Stomach (tissue), 4 donors: ENCODE measurements around the gene PRMT1.

Source experiments
- CTCF ChIP-seq, 7 experiments: fragments of 450-650 bp in 4 of 7; fragments of 200-600 bp in 3 of 7; sonication (generic) in 3 of 7; IDR thresholded peaks; one replicate each; pipeline ENCODE4 v1.5.1; 2016 to 2019; ENCODE audit warnings: antibody characterized with exemption in 7 of 7, control low read depth in 2 of 7, mild to moderate bottlenecking in 1 of 7
- POLR2A ChIP-seq, 4 donors: fragments of 450-650 bp; IDR thresholded peaks; one replicate each; pipeline ENCODE4 v1.6.1; 2016; ENCODE audit warnings: antibody characterized with exemption in 4 of 4, control low read depth in 2 of 4, mild to moderate bottlenecking in 1 of 4, moderate library complexity in 1 of 4
- POLR2AphosphoS5 ChIP-seq, 3 donors: sonication (generic); formaldehyde crosslinking; IDR thresholded peaks; one replicate each; pipeline ENCODE4 v1.6.1; 2016; ENCODE audit warnings: antibody characterized with exemption in 3 of 3

GRCh38 chr19:49660338-49660961, 16.6 kb upstream of the PRMT1 start:
- TF ChIP-seq CTCF (IDR thresholded peaks at IDR 0.05) (no peak), POLR2AphosphoS5 (IDR thresholded peaks at IDR 0.05) (no peak), POLR2A (IDR thresholded peaks at IDR 0.05) (no peak)
